Fibroblast of lung (primary cell): ENCODE measurements around the gene TLN1.

ENCODE experiments used
- CTCF ChIP-seq, 2 donors: IDR thresholded peaks in 1 of 2; conservative IDR thresholded peaks in 1 of 2; 1 replicate in 1 of 2; 2 replicates in 1 of 2; pipeline ENCODE4 v1.5.1; 2011 to 2012; ENCODE audit warnings: low read length in 2 of 2, control low read depth in 1 of 2, inconsistent platforms in 1 of 2, low read depth in 1 of 2, mild to moderate bottlenecking in 1 of 2
- EZH2 ChIP-seq: IDR thresholded peaks from 2 replicates; pipeline ENCODE4 v1.5.1; 2012; ENCODE audit warnings: low read length, control low read depth, mild to moderate bottlenecking; ENCODE audit errors: missing control alignments

GRCh38 chr9:35757226-35757891, 25.4 kb upstream of the TLN1 start:
- TF ChIP-seq CTCF (conservative IDR thresholded peaks at IDR 0.05 in 1 of 2, IDR thresholded peaks at IDR 0.05 in 1 of 2; ENCODE audit: low read depth in 1 of 2, low read length in 2 of 2) (no peak), EZH2 (no peak)
